Heart left ventricle (tissue), 16 donors: ENCODE measurements around the gene PCNA. TPM values are rescaled to one million over a fixed set of nuclear protein-coding genes. Genes with fewer than 3 reads are reported as not detected.

ENCODE experiments used
- ATAC-seq, 4 donors: fragments of 200-7000 bp; cut with Tn5 transposase; one replicate each; pipeline ENCODE4 v1.9.1; 2020 to 2022; ENCODE audit warnings: moderate library complexity in 4 of 4, mild to moderate bottlenecking in 3 of 4, moderate number of reproducible peaks in 1 of 4
- DNase-seq, 5 donors: peaks; one replicate each; pipeline ENCODE4 v3.0.0-alpha.2; 2020
- H3K27ac ChIP-seq, 12 donors: fragments of 200-600 bp; sonication (generic) in 4 of 12; one replicate each; pipeline versions ENCODE4 v1.5.0 to v1.8.0; 2016 to 2022; ENCODE audit warnings: mild to moderate bottlenecking in 2 of 12
- H3K27me3 ChIP-seq, 9 donors: fragments of 200-600 bp; sonication (generic) in 2 of 9; one replicate each; pipeline versions ENCODE4 v1.5.1 to v1.8.0; 2016 to 2022; ENCODE audit warnings: mild to moderate bottlenecking in 3 of 9
- H3K36me3 ChIP-seq, 9 donors: fragments of 200-600 bp; sonication (generic) in 2 of 9; one replicate each; pipeline versions ENCODE4 v1.5.0 to v1.8.0; 2018 to 2022; ENCODE audit warnings: mild to moderate bottlenecking in 2 of 9
- H3K4me1 ChIP-seq, 12 donors: fragments of 200-600 bp; sonication (generic) in 4 of 12; one replicate each; pipeline versions ENCODE4 v1.5.0 to v1.8.0; 2016 to 2022; ENCODE audit warnings: mild to moderate bottlenecking in 3 of 12
- H3K4me3 ChIP-seq, 12 donors: fragments of 200-600 bp; sonication (generic) in 4 of 12; one replicate each; pipeline versions ENCODE4 v1.5.0 to v1.8.0; 2017 to 2022; ENCODE audit warnings: mild to moderate bottlenecking in 9 of 12, moderate library complexity in 4 of 12
- H3K9me3 ChIP-seq, 12 donors: fragments of 200-600 bp; sonication (generic) in 4 of 12; one replicate each; pipeline versions ENCODE4 v1.5.0 to v1.8.0; 2016 to 2022; ENCODE audit warnings: mild to moderate bottlenecking in 1 of 12
- CTCF ChIP-seq, 12 donors: fragments of 200-600 bp; sonication (generic) in 4 of 12; IDR thresholded peaks; one replicate each; pipeline versions ENCODE4 v1.5.0 to v1.8.0; 2018 to 2022; ENCODE audit warnings: antibody characterized with exemption in 12 of 12, mild to moderate bottlenecking in 5 of 12
- POLR2A ChIP-seq, 2 donors: fragments of 450-650 bp; IDR thresholded peaks; one replicate each; pipeline ENCODE4 v1.6.1; 2017; ENCODE audit warnings: antibody characterized with exemption in 2 of 2, mild to moderate bottlenecking in 2 of 2, moderate library complexity in 2 of 2
- WGBS, 4 donors: extraction: QIAGEN DNeasy Blood & Tissue Kit in 2 of 4; methylation state at CpG; one replicate each; pipeline versions ENCODE4 v1.1.5 to v1.1.7; 2013 to 2018; 5-methylcytosine and 5-hydroxymethylcytosine counted together
- intact Hi-C, 10 donors: fragments of 100-400 bp; cut with DNase I; formaldehyde crosslinking; loops; one replicate each; pipeline versions ENCODE4 v1.11.1 to v1.14.2; 2022
- polyA plus RNA-seq, 2 donors: library from polyadenylated mRNA; stranded (reverse); fragments of 200-250 nt; gene quantifications; one replicate each; pipeline ENCODE4 v1.2.3, GENCODE V29; 2013
- total RNA-seq, 9 donors: library from RNA; depleted of rRNA in 2 of 9; stranded (reverse); fragments of >200 nt in 2 of 9; fragmentation: NEBNext Ultra II Directional in 3 of 9; extraction: Animal tissue kit (Norgen Biotek cat#: 25700) in 3 of 9; gene quantifications; one replicate each; pipeline versions ENCODE4 v1.1.0 to v1.2.4, GENCODE V29; 2016 to 2023
- donor health status: ischemic (EF 13 %, LVEDD 7.1; RV severe dilation, severe dysfunction).
- donor health status: healthy with polysubstance abuse.
- donor health status: DM: no; HTN: yes; CAD: no.
- donor health status: DM: no; HTN: no; CAD: no.
- donor health status: ischemic (EF 25% LVEDD 6.9; RV normal size, moderate dysfunction).
- donor health status: ischemic (EF 25% LVEDD 5.7; RV mildly dilated, moderate dysfunction).
- donor health status: healthy.
- donor health status: DM: yes; HTN: yes; CAD: no.
- donor health status: ischemic (EF 35%, LVEDD 5.7; RV mildly dilated, moderate dysfunction).
- donor health status: nonischemic (EF 11% LVEDD 7.7; RV severe dilation, severe dysfunction).
- donor health status: DM: yes; HTN: yes; CAD: no.
- donor health status: PGD.
- donor health status: ischemic (EF 29% LVEDD 5.4; RV normal size, mild dysfunction).
- donor health status: nonischemic (EF 23%, LVEDD 6.1; RV moderate dilation, normal function).

Gene PCNA
- total and polyA plus RNA-seq, 11 donors: 18.7 to 52.7 (median 22.9) TPM

GRCh38 chr20:5096463-5096862, 23.3 kb downstream of the PCNA start:
- no peaks in the 10 kb centered on the region for H3K9me3 ChIP-seq
- H3K4me1 ChIP-seq: peaks cover 0 to 18% (median 0%) of the 10 kb centered on the region in 12 donors
- peak in 1 of 4 donors; percentile 41 for ATAC-seq
- no peak overlapping the region for H3K27ac ChIP-seq
- TF ChIP-seq POLR2A (IDR thresholded peaks at IDR 0.05) (no peak), CTCF (IDR thresholded peaks at IDR 0.05) (no peak)
- 76 to 99% (median 90%) methylated on average over 2 of the region's 2 CpGs for WGBS, 4 donors
- no peak for DNase-seq
- no peak overlapping the region for H3K4me3 ChIP-seq
- H3K36me3 ChIP-seq: peaks cover 0 to 60% (median 49%) of the 10 kb centered on the region in 9 donors
- no peaks in the 10 kb centered on the region for H3K27me3 ChIP-seq
- intact Hi-C loops: loop anchor here in 7 of 10 donors (5.0 to 10.0 kb wide), 4 partner anchors 92 to 489 kb away; partner anchors contain the start of gene SLC23A2 (in 1 of the 7)

- ATAC-seq (no peak), DNase-seq (no peak)
- TF ChIP-seq POLR2A (IDR thresholded peaks at IDR 0.05): no peak
- Histone ChIP-seq H3K4me1 (peaks cover 0 to 19% (median 0%) of the 10 kb centered on the region in 12 donors), H3K27ac (no peak overlapping the region), H3K4me3 (no peak overlapping the region), H3K27me3 (no peaks in the 10 kb centered on the region), H3K36me3 (peaks cover 0 to 54% (median 44%) of the 10 kb centered on the region in 9 donors), H3K9me3 (no peaks in the 10 kb centered on the region)
- intact Hi-C loops: loop anchor here in 7 of 10 donors (5.0 to 10.0 kb wide), 4 partner anchors 91 to 489 kb away; partner anchors contain the start of gene SLC23A2 (in 1 of the 7)
- 88 to 100% (median 94%) methylated on average over 3 of the region's 3 CpGs for WGBS, 4 donors
Measured at GRCh38 chr20:5095931-5096330, 23.8 kb downstream of the PCNA start.

- H3K27ac ChIP-seq: no peak overlapping the region
- no peak for TF ChIP-seq POLR2A (IDR thresholded peaks at IDR 0.05)
- no peak for TF ChIP-seq CTCF (IDR thresholded peaks at IDR 0.05)
- H3K4me1 ChIP-seq: peaks cover 0 to 19% (median 0%) of the 10 kb centered on the region in 12 donors
- H3K9me3 ChIP-seq: no peaks in the 10 kb centered on the region
- intact Hi-C loops: loop anchor here in 7 of 10 donors (5.0 to 10.0 kb wide), 4 partner anchors 91 to 488 kb away; partner anchors contain the start of gene SLC23A2 (in 1 of the 7)
- H3K4me3 ChIP-seq: no peak overlapping the region
- DNase-seq (no peak), ATAC-seq (peak in 1 of 4 donors; percentile 15)
- 85 to 93% (median 91%) methylated on average over 3 of the region's 3 CpGs for WGBS, 4 donors
- no peaks in the 10 kb centered on the region for H3K27me3 ChIP-seq
- peaks cover 0 to 50% (median 41%) of the 10 kb centered on the region in 9 donors for H3K36me3 ChIP-seq
Measured at GRCh38 chr20:5095454-5095853, 24.3 kb downstream of the PCNA start.

- no peak for ATAC-seq
- intact Hi-C loops: loop anchor here in 5 of 10 donors (10.0 kb wide), 2 partner anchors 88 to 128 kb away; partner anchors contain the start of gene SLC23A2 (in 1 of the 5)
- 78 to 95% (median 81%) methylated on average over 4 of the region's 4 CpGs for whole genome bisulfite sequencing, 4 donors
Measured at GRCh38 chr20:5092765-5093339, 26.9 kb downstream of the PCNA start.

More at GRCh38 chr20:5092765-5093339, 26.9 kb downstream of the PCNA start:
- Histone ChIP-seq H3K4me1 (peaks cover 0 to 29% (median 0%) of the 10 kb centered on the region in 12 donors), H3K4me3 (no peak overlapping the region), H3K9me3 (no peaks in the 10 kb centered on the region), H3K27ac (no peak overlapping the region), H3K27me3 (no peaks in the 10 kb centered on the region), H3K36me3 (peaks cover 0 to 26% (median 17%) of the 10 kb centered on the region in 9 donors)
- no peak for DNase-seq
- no peak for TF ChIP-seq CTCF (IDR thresholded peaks at IDR 0.05)
- no peak for TF ChIP-seq POLR2A (IDR thresholded peaks at IDR 0.05)
